GM23248 (cell line): ENCODE data around the gene RBPJL.

Source experiments
- EZH2 ChIP-seq: fragments of 200-600 bp; sonication (generic); IDR thresholded peaks from 2 replicates; pipeline ENCODE4 v1.6.1; 2018; ENCODE audit warnings: antibody characterized with exemption, mild to moderate bottlenecking; ENCODE audit not compliant: insufficient read depth, poor library complexity, severe bottlenecking
- EZH2phosphoT487 ChIP-seq: fragments of 200-600 bp; sonication (generic); IDR thresholded peaks from 2 replicates; pipeline ENCODE4 v1.6.1; 2018; ENCODE audit warnings: antibody characterized with exemption, moderate library complexity, mild to moderate bottlenecking, low read depth; ENCODE audit not compliant: insufficient read depth

- no peak for TF ChIP-seq EZH2phosphoT487
- TF ChIP-seq EZH2 = no peak
Observed at GRCh38 chr20:45279992-45280391, 26.6 kb upstream of the RBPJL start.
